Ovary (tissue), 3 donors: Measurements from ENCODE around the gene RUNX1.

ENCODE experiments used
- CTCF ChIP-seq, 3 donors: fragments of 450-650 bp in 2 of 3; fragments of 200-600 bp in 1 of 3; IDR thresholded peaks; one replicate each; pipeline versions ENCODE4 v1.5.1 to v1.8.0; 2016 to 2022; ENCODE audit warnings: antibody characterized with exemption in 3 of 3, mild to moderate bottlenecking in 1 of 3
- POLR2A ChIP-seq: fragments of 450-650 bp; IDR thresholded peaks from one replicate; pipeline ENCODE4 v1.6.1; 2017; ENCODE audit warnings: antibody characterized with exemption, mild to moderate bottlenecking, moderate library complexity
- donor health status: DM: no; HTN: no; CAD: no.

- TF ChIP-seq POLR2A (no peak), CTCF (IDR thresholded peaks at IDR 0.05) (no peak)
These were observed 9.4 kb downstream of the RUNX1 start for GRCh38 chr21:35039595-35040289.
